Osteoblast (primary cell): ENCODE data around the gene NARF. TPM values are rescaled to one million over a fixed set of nuclear protein-coding genes. Genes with fewer than 3 reads are reported as not detected.

Experiments used
- DNase-seq: peaks from one replicate; pipeline ENCODE4 v3.0.0; 2011; ENCODE audit warnings: low spot score, mixed read lengths; ENCODE audit not compliant: insufficient read length; ENCODE audit errors: missing footprints
- H2AFZ ChIP-seq: 2 replicates; pipeline ENCODE4 v1.6.0; 2011; ENCODE audit warnings: mild to moderate bottlenecking, low read length
- H3K27ac ChIP-seq: 2 replicates; pipeline ENCODE4 v1.5.1; 2011; ENCODE audit warnings: mild to moderate bottlenecking, low read depth, low read length, moderate library complexity
- H3K27me3 ChIP-seq: 2 replicates; pipeline ENCODE4 v1.6.0; 2012; ENCODE audit warnings: mild to moderate bottlenecking, control low read depth, inconsistent platforms, low read length, moderate library complexity; ENCODE audit not compliant: insufficient read depth
- H3K36me3 ChIP-seq: 2 replicates; pipeline ENCODE4 v1.5.1; 2011; ENCODE audit warnings: mild to moderate bottlenecking, low read length, control low read depth, moderate library complexity; ENCODE audit not compliant: insufficient read depth
- H3K4me1 ChIP-seq: 2 replicates; pipeline ENCODE4 v1.5.1; 2011; ENCODE audit warnings: mild to moderate bottlenecking, low read length, control low read depth, moderate library complexity; ENCODE audit not compliant: insufficient read depth
- H3K4me2 ChIP-seq: 2 replicates; pipeline ENCODE4 v1.6.0; 2011; ENCODE audit warnings: mild to moderate bottlenecking, low read length; ENCODE audit not compliant: insufficient read depth
- H3K4me3 ChIP-seq: fragments of 200-600 bp; sonication (generic); 3 replicates; pipeline ENCODE4 v1.5.1; 2012; ENCODE audit warnings: mild to moderate bottlenecking, low read length, inconsistent platforms; ENCODE audit not compliant: insufficient read depth
- H3K79me2 ChIP-seq: 2 replicates; pipeline ENCODE4 v1.6.0; 2012; ENCODE audit warnings: mild to moderate bottlenecking, low read length, control low read depth, inconsistent platforms; ENCODE audit not compliant: insufficient read depth
- H3K9me3 ChIP-seq: 2 replicates; pipeline ENCODE4 v1.5.1; 2011; ENCODE audit warnings: low read depth, low read length, control low read depth
- H4K20me1 ChIP-seq: 2 replicates; pipeline ENCODE4 v1.6.0; 2012; ENCODE audit warnings: mild to moderate bottlenecking, low read length, control low read depth; ENCODE audit not compliant: insufficient read depth
- CTCF ChIP-seq: IDR thresholded peaks from 2 replicates; pipeline ENCODE4 v1.5.1; 2011; ENCODE audit warnings: mild to moderate bottlenecking, low read depth, low read length, moderate library complexity; ENCODE audit errors: extremely low read depth
- total RNA-seq: library from RNA; depleted of rRNA; stranded (reverse); fragments of >200 nt; gene quantifications from 2 replicates; pipeline ENCODE4 v1.2.3, GENCODE V29; 2012

Gene NARF
- total RNA-seq, 1 donor, result 34.4 TPM

GRCh38 chr17:82419540-82419939 lies 39.0 kb upstream of the NARF start:
- Histone ChIP-seq H3K36me3 (no peaks in the 10 kb centered on the region), H2AFZ (peak overlapping the region; percentile 97), H3K27ac (no peak overlapping the region), H4K20me1 (peaks cover 29% of the 10 kb centered on the region), H3K27me3 (no peaks in the 10 kb centered on the region), H3K9me3 (peaks cover 2% of the 10 kb centered on the region), H3K79me2 (no peaks in the 10 kb centered on the region), H3K4me1 (peaks cover 17% of the 10 kb centered on the region), H3K4me3 (peak overlapping the region; percentile 86), H3K4me2 (peak overlapping the region; percentile 82)
- DNase-seq, result no peak
- TF ChIP-seq CTCF, result no peak

- Histone ChIP-seq H3K27me3 (no peaks in the 10 kb centered on the region), H3K36me3 (no peaks in the 10 kb centered on the region), H2AFZ (peak overlapping the region; percentile 37), H4K20me1 (no peaks in the 10 kb centered on the region), H3K27ac (no peak overlapping the region), H3K4me3 (peak overlapping the region; percentile 63), H3K9me3 (peaks cover 2% of the 10 kb centered on the region), H3K4me2 (peak overlapping the region; percentile 61), H3K79me2 (no peaks in the 10 kb centered on the region), H3K4me1 (peaks cover 6% of the 10 kb centered on the region)
- TF ChIP-seq CTCF, result peak; percentile 86
- DNase-seq, result peak; percentile 95
Measured at GRCh38 chr17:82424001-82424862, 34.3 kb upstream of the NARF start.

GRCh38 chr17:82424863-82425159 lies 33.7 kb upstream of the NARF start:
- peaks cover 4% of the 10 kb centered on the region for H3K4me1 ChIP-seq
- H2AFZ ChIP-seq, result no peak overlapping the region
- H3K4me3 ChIP-seq, result no peak overlapping the region
- H3K27me3 ChIP-seq, result no peaks in the 10 kb centered on the region
- no peak for DNase-seq
- peaks cover 2% of the 10 kb centered on the region for H3K9me3 ChIP-seq
- TF ChIP-seq CTCF, result no peak
- no peak overlapping the region for H3K4me2 ChIP-seq
- H4K20me1 ChIP-seq, result no peaks in the 10 kb centered on the region
- H3K79me2 ChIP-seq, result no peaks in the 10 kb centered on the region
- no peak overlapping the region for H3K27ac ChIP-seq
- no peaks in the 10 kb centered on the region for H3K36me3 ChIP-seq

GRCh38 chr17:82428546-82428945 lies 30.0 kb upstream of the NARF start:
- H3K27me3 ChIP-seq, result no peaks in the 10 kb centered on the region
- no peak overlapping the region for H3K27ac ChIP-seq
- peaks cover 4% of the 10 kb centered on the region for H3K4me1 ChIP-seq
- H3K9me3 ChIP-seq, result no peaks in the 10 kb centered on the region
- TF ChIP-seq CTCF, result no peak
- no peaks in the 10 kb centered on the region for H3K79me2 ChIP-seq
- H3K4me2 ChIP-seq, result no peak overlapping the region
- no peaks in the 10 kb centered on the region for H3K36me3 ChIP-seq
- DNase-seq, result no peak
- no peaks in the 10 kb centered on the region for H4K20me1 ChIP-seq
- no peak overlapping the region for H2AFZ ChIP-seq
- H3K4me3 ChIP-seq, result no peak overlapping the region
